ENCODE measurements around the gene CEP70. TPM values are rescaled to one million over a fixed set of nuclear protein-coding genes. Genes with fewer than 3 reads are reported as not detected.
A peak's percentile ranks its signal among the peaks of the same experiment; 100 is the strongest.
"Not testable (repeated sequence)": the region's sequence is repeated elsewhere in the genome, so short reads cannot be mapped to it uniquely, and the experiment has no call there.

CEP70 gene
- total and polyA plus RNA-seq, 2 experiments from 2014 or later = 29.1 to 43.1 TPM

DNA sequence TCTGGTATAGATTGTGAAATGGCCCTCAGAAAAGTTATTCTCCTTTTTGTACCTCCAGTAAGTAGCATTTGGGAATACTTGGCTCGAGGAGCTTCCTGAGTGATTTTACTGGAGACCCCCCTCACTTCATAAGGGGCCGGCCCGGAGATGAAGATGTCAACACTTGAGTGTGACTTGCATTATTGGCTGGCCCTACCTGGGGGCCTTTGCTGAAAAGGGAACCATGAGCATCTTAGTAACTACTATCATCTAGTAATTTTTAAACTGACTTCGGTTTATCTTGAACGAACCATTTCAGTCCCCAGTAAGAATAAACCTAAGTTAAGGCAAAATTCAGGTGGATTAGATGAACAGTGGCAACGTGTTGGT is 15.8 kb upstream of the CEP70 start:
- no peaks in the 10 kb centered on the region for H3K9me3 ChIP-seq (ENCODE audit: low read depth)
- H3K27ac ChIP-seq = no peak overlapping the region
- H3K4me1 ChIP-seq (ENCODE audit: low read depth) = peaks cover 3% of the 10 kb centered on the region
- H3K36me3 ChIP-seq = no peaks in the 10 kb centered on the region
- peak overlapping the region; percentile 37 for H3K4me3 ChIP-seq
- H3K27me3 ChIP-seq = no peaks in the 10 kb centered on the region
- DNase-seq (ENCODE audit: low read depth in 1 of 2, low spot score in 1 of 2) = no peak
- TF ChIP-seq, protein P1, sequence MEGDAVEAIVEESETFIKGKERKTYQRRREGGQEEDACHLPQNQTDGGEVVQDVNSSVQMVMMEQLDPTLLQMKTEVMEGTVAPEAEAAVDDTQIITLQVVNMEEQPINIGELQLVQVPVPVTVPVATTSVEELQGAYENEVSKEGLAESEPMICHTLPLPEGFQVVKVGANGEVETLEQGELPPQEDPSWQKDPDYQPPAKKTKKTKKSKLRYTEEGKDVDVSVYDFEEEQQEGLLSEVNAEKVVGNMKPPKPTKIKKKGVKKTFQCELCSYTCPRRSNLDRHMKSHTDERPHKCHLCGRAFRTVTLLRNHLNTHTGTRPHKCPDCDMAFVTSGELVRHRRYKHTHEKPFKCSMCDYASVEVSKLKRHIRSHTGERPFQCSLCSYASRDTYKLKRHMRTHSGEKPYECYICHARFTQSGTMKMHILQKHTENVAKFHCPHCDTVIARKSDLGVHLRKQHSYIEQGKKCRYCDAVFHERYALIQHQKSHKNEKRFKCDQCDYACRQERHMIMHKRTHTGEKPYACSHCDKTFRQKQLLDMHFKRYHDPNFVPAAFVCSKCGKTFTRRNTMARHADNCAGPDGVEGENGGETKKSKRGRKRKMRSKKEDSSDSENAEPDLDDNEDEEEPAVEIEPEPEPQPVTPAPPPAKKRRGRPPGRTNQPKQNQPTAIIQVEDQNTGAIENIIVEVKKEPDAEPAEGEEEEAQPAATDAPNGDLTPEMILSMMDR (IDR thresholded peaks at IDR 0.05; ENCODE audit: low read depth, low read length) = no peak

DNA sequence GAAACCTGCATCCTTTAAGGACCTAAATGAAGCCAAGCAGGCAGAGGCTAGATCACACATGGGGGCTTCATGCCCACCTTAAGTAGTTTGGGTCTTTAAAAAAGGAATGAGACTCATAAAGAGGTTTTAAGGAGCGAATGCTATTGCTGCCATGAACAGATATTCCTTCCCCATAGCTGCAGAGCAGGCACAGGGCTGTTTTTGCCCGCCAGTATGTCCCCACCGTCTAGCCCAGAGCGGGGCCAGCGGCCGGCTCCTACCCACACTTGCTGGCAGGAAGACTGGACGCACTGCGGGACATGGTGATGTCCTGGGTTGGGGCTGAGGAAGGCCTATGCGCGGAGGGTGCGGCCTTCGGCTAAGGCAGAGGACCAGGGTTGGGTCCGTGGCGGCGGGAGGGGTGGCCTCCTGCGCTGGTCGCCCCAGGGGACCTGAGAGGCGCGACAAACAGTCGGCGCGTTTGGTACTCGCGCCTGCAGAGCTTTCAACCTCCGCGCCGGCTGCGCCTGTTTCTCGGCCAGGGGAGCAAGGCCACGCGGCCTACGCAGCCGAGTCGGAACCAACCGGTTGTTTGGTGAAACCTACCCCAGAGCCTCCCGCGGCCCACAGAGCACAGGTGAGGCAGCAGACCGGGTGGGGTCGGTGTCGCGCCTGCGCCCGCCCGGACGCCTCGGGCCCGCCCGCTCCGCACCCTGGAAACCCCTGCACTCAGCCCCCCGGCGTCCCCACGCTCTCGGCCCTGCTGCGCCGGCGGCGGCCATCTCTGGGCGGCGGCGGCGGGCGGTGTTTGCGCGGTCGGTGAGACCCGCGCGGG is 14.5 kb upstream of the CEP70 start, which contains the start of gene FAIM:
Gene FAIM, plus strand, starts transcription at position 450 of the 814 bp plus-strand sequence. CDS start 10,956 bp downstream, outside the sequence.
- H3K4me3 ChIP-seq = peak within 1 kb of the TSS; percentile 37
- no peaks in the 10 kb centered on the region for H3K27me3 ChIP-seq
- TF ChIP-seq, protein P1 (IDR thresholded peaks at IDR 0.05; ENCODE audit: low read depth, low read length) = no peak
- peak within 1 kb of the TSS; percentile 87 for H3K27ac ChIP-seq
- no peaks in the 10 kb centered on the region for H3K36me3 ChIP-seq
- H3K4me1 ChIP-seq (ENCODE audit: low read depth) = peaks cover 3% of the 10 kb centered on the region
- no peaks in the 10 kb centered on the region for H3K9me3 ChIP-seq (ENCODE audit: low read depth)
- peak; percentile 70 to 76 for DNase-seq (ENCODE audit: low read depth in 1 of 2, low spot score in 1 of 2)

DNA sequence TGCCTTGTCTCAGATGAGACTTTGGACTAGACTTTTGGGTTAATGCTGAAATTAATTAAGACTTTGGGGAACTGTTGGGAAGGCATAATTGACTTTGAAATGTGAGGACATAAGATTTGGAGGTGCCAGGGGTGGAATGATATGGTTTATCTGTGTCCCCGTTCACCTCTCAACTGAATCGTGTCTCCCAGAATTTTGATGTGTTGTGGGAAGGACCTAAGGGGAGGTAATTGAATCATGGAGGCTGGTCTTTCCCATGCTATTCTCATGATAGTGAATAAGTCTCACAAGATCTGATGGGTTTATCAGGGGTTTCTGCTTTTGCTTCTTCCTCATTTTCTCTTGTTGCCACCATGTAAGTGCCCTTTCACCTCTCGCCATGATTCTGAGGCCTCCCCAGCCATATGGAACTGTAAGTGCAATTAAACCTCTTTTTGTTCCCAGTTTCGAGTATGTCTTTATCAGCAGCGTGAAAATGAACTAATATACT is 10.1 kb upstream of the CEP70 start:
- not testable (repeated sequence) for H3K27ac ChIP-seq; H3K9me3 ChIP-seq (ENCODE audit: low read depth); H3K27me3 ChIP-seq; DNase-seq (ENCODE audit: low read depth in 1 of 2, low spot score in 1 of 2); H3K4me3 ChIP-seq; H3K36me3 ChIP-seq; H3K4me1 ChIP-seq (ENCODE audit: low read depth)

DNA sequence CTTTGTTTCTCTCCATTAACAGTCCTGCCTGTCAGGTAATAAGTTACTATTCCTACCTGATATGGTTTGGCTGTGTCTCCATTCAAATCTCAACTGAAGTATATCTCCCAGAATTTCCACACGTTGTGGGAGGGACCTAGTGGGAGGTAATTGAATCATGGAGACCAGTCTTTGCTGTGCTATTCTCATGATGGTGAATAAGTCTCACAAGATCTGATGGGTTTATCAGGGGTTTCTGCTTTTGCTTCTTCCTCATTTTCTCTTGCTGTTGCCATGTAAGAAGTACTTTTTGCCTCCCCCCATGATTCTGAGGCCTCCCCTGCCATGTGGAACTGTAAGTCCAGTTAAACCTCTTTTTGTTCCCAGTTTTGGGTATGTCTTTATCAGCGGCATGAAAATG is 7.6 kb upstream of the CEP70 start:
- H3K9me3 ChIP-seq (ENCODE audit: low read depth); H3K36me3 ChIP-seq; DNase-seq (ENCODE audit: low read depth in 1 of 2, low spot score in 1 of 2); H3K27ac ChIP-seq; H3K4me3 ChIP-seq; H3K4me1 ChIP-seq (ENCODE audit: low read depth); H3K27me3 ChIP-seq: not testable (repeated sequence)

DNA sequence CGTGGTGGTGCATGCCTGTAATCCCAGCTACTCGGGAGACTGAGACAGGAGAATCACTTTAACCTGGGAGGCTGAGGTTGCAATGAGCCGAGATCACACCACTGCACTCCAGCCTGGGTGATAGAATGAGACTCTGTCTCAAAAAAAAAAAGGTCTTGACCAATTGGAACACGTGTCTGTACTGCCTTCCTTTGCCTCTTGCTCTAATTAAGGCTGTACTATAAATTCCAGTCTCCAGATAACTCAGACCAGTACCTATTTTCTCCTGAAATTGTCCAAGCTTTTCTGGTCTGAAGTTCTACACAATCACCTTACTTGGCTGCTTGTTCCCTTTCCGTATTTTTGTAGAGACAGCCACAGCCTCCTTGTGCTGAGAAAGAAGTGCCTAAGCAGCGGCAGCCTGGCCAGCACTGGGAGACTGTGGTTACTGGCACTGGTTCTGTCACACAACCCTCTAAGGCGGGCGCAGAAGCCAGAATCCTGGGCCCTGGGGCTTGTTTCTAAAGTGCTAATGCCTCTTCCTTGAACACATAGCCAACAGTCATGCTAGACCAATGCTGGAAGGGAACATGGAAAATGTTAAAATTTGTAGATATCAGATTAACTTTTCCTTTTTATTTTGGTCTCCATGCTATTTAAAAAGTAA is 6.2 kb upstream of the CEP70 start:
- Histone ChIP-seq H3K27me3 (no peaks in the 10 kb centered on the region), H3K4me1 (ENCODE audit: low read depth) (no peaks in the 10 kb centered on the region), H3K36me3 (no peaks in the 10 kb centered on the region), H3K9me3 (ENCODE audit: low read depth) (no peaks in the 10 kb centered on the region), H3K27ac (no peak overlapping the region), H3K4me3 (no peak overlapping the region)
- TF ChIP-seq, protein P1 (IDR thresholded peaks at IDR 0.05; ENCODE audit: low read depth, low read length) = no peak
- DNase-seq (ENCODE audit: low read depth in 1 of 2, low spot score in 1 of 2) = no peak

DNA sequence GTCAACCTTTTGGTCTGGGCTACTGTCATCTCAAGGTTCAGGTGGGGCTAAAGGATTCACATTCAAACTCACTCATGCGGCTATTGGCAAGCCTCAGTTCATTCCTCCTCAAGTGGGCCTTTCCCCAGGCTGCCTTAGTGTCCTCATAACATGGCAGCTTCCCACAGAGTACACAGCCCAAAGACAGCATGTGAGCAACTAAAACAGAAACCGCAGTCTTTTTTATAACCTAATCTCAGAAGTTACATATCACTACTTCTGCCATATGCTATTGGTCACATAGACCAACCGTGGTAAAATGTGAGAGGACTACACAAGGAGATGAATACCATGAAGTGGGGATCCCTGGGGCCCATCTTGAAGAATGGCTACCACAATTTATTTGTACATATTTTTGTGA is 4.5 kb upstream of the CEP70 start:
- DNase-seq (ENCODE audit: low read depth in 1 of 2, low spot score in 1 of 2) = no peak
- Histone ChIP-seq H3K4me3 (no peak overlapping the region), H3K4me1 (ENCODE audit: low read depth) (no peaks in the 10 kb centered on the region), H3K27me3 (no peaks in the 10 kb centered on the region), H3K27ac (no peak overlapping the region), H3K36me3 (no peaks in the 10 kb centered on the region), H3K9me3 (ENCODE audit: low read depth) (no peaks in the 10 kb centered on the region)
- TF ChIP-seq, protein P1 (IDR thresholded peaks at IDR 0.05; ENCODE audit: low read depth, low read length) = no peak

DNA sequence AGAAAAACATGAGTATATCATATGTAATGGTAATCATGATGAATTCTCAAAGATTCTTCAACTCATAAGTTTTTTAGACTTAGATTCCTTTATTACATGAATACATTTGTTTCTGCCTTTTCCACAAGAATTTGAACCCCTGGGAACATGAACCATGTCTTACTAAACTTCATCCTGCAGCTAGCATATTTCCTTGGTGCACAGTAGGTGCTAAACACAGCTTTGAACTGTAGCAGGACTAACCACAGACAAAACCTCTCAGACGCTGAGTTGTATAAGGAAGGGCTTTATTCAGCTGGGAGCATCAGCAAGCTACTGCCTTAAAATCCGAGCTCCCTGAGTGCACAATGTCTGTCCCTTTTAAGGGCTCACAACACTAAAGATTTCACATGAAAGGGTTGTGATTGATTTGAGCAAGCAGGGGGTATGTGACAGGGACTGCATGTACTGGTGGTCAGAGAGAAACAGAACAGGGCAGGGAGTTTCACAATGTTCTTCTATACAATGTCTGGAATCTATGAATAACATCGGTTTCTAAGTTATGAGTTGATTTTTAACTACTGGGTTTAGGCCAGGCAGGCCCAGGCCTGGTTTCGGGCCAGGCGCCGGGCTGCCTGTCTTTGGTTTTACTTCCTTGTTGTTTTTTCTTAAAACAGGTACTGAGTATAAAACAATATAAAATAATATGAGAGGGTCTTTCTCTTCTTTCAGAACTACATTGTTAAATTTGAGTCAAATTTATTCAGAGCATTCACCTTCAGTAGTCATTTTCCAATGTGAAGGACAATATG is 3.3 kb upstream of the CEP70 start:
- H3K27ac ChIP-seq; H3K4me1 ChIP-seq (ENCODE audit: low read depth); H3K36me3 ChIP-seq; H3K27me3 ChIP-seq; DNase-seq (ENCODE audit: low read depth in 1 of 2, low spot score in 1 of 2); H3K4me3 ChIP-seq; H3K9me3 ChIP-seq (ENCODE audit: low read depth): not testable (repeated sequence)

Data from cardiac muscle cell (in vitro differentiated cells and primary cell).